BLaER1 treated with 17β-estradiol and CSF1 and Interleukin-3, amounts not matched to agents 10 nM and 100 nM (cell line): ENCODE results near the gene PPP1R13L.
A peak's percentile ranks its signal among the peaks of the same experiment; 100 is the strongest.
"Not testable (repeated sequence)": the region's sequence is repeated elsewhere in the genome, so short reads cannot be mapped to it uniquely, and the experiment has no call there.

Experiments used
- H3K27ac ChIP-seq, 11 experiments: shearing (Covaris generic); formaldehyde crosslinking; 2 replicates each; pipeline ENCODE4 v1.8.1; 2022
- H3K27me3 ChIP-seq, 11 experiments: shearing (Covaris generic); formaldehyde crosslinking; 2 replicates each; pipeline ENCODE4 v1.8.1; 2022
- H3K36me3 ChIP-seq, 11 experiments: shearing (Covaris generic); formaldehyde crosslinking; 2 replicates each; pipeline ENCODE4 v1.8.1; 2022
- H3K4me1 ChIP-seq, 10 experiments: shearing (Covaris generic); formaldehyde crosslinking; 2 replicates each; pipeline ENCODE4 v1.8.1; 2022
- H3K4me2 ChIP-seq, 11 experiments: shearing (Covaris generic); formaldehyde crosslinking; 2 replicates each; pipeline ENCODE4 v1.8.1; 2022
- H3K4me3 ChIP-seq, 10 experiments: shearing (Covaris generic); formaldehyde crosslinking; 2 replicates each; pipeline ENCODE4 v1.8.1; 2022
- H3K9ac ChIP-seq, 11 experiments: shearing (Covaris generic); formaldehyde crosslinking; 2 replicates each; pipeline ENCODE4 v1.8.1; 2022
- H3K9me3 ChIP-seq, 11 experiments: shearing (Covaris generic); formaldehyde crosslinking; replicated peaks in 1 of 11; 2 replicates each; pipeline ENCODE4 v1.8.1; 2022
- H4K20me1 ChIP-seq, 11 experiments: shearing (Covaris generic); formaldehyde crosslinking; 2 replicates each; pipeline ENCODE4 v1.8.1; 2022
- Cebpa-rat ChIP-seq, 11 experiments: shearing (Covaris generic); IDR thresholded peaks; 2 replicates each; pipeline ENCODE4 v1.8.1; 2022

Gene PPP1R13L

DNA sequence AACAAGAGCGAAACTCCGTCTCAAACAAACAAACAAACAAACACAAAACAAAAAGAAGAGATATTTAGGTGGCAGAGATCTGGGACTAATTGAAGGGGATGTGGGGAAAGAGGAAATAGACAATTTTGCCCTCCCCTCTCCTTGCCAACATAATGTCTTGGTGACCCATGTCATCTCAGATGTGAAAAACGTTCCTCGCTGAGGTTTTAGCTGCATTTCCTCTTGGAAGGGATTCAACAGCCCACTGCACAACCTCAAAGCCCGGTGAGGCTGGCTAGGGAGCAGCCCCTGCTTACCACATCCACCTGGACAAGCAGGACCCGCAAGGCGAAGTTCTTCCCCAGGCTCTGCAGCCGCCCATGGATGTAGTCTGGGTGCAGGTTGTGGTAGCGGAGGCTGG is 13.9 kb upstream of the PPP1R13L start:
- Histone ChIP-seq H4K20me1 (peaks cover 0 to 29% (median 7%) of the 10 kb centered on the region in 11 experiments; a peak in 16 of 22 replicates), H3K9me3 (no peaks in the 10 kb centered on the region), H3K36me3 (peaks cover 39 to 58% (median 52%) of the 10 kb centered on the region in 11 experiments), H3K9ac (peak overlapping the region in 10 of 11 experiments; percentile 39 to 70 (median 61); a peak in 19 of 22 replicates), H3K4me1 (peaks cover 79 to 100% (median 97%) of the 10 kb centered on the region in 10 experiments), H3K4me3 (peak overlapping the region in 9 of 10 experiments; percentile 20 to 57 (median 41); a peak in 14 of 20 replicates), H3K27me3 (no peaks in the 10 kb centered on the region), H3K27ac (peak overlapping the region in 10 of 11 experiments; percentile 2 to 92 (median 76); a peak in 18 of 22 replicates), H3K4me2 (peak overlapping the region; percentile 78 to 100 (median 98))
- no peak for TF ChIP-seq Cebpa-rat (IDR thresholded peaks at IDR 0.05)

DNA sequence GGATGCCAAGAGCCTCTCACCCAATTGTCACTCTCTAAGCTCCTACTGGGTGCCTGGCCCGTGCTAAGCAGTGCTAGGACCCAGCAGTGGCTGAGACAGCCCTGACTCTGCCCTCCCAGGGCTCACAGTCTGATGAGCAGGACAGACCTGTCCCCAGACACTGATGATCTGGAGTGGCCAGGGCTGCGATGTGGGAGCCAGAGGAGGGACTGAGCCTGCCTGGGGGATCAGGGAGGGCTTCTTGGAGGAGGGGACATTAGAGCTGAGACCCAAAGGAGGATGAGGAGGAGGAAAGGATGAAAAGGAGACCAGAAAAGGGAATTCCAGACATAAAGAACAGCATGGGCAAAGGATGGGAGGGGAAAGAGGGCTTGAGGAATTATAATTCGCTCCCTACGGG is 12.3 kb upstream of the PPP1R13L start:
- Histone ChIP-seq H3K36me3 (peaks cover 55 to 75% (median 68%) of the 10 kb centered on the region in 11 experiments), H4K20me1 (peaks cover 0 to 32% (median 7%) of the 10 kb centered on the region in 11 experiments; a peak in 16 of 22 replicates), H3K27ac (peak overlapping the region in 8 of 11 experiments; percentile 2 to 92 (median 70); a peak in 12 of 22 replicates), H3K4me1 (peaks cover 66 to 95% (median 91%) of the 10 kb centered on the region in 10 experiments), H3K4me2 (peak overlapping the region; percentile 7 to 100 (median 97); a peak in 19 of 22 replicates), H3K4me3 (no peak overlapping the region), H3K9ac (peak overlapping the region in 7 of 11 experiments; percentile 8 to 44 (median 18); a peak in 5 of 22 replicates), H3K9me3 (no peaks in the 10 kb centered on the region), H3K27me3 (no peaks in the 10 kb centered on the region)
- no peak for TF ChIP-seq Cebpa-rat (IDR thresholded peaks at IDR 0.05)

DNA sequence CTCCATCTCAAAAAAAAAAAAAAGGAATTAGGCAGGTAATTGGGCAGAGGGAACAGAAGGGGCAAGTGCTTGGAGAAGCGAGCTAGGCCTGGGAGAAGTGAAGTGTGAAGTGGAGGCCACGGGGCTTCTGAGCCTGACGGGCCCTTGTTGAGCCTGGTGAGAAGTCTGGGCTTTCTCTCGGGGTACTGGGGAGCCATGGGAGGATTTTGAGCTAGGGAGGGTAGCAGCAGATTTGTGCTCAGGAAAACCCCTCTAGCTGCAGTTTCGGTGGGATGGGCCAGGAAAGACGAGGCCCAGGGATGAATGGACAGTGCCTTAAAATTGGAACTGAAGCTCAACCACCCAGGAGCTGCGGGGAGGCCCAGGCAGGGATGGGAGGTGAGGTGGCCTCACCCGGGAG is 9.6 kb upstream of the PPP1R13L start:
- TF ChIP-seq Cebpa-rat (IDR thresholded peaks at IDR 0.05) = no peak
- no peaks in the 10 kb centered on the region for H3K9me3 ChIP-seq
- peaks cover 4 to 47% (median 9%) of the 10 kb centered on the region in 11 experiments; a peak in 17 of 22 replicates for H4K20me1 ChIP-seq
- peaks cover 57 to 80% (median 70%) of the 10 kb centered on the region in 11 experiments for H3K36me3 ChIP-seq
- no peaks in the 10 kb centered on the region for H3K27me3 ChIP-seq
- H3K4me1 ChIP-seq = peaks cover 50 to 85% (median 76%) of the 10 kb centered on the region in 10 experiments
- peak overlapping the region in 9 of 11 experiments; percentile 52 to 81 (median 78); a peak in 18 of 22 replicates for H3K4me2 ChIP-seq
- peak overlapping the region in 8 of 11 experiments; percentile 4 to 59 (median 38); a peak in 10 of 22 replicates for H3K27ac ChIP-seq
- peak overlapping the region in 7 of 11 experiments; percentile 35 to 66 (median 46); a peak in 10 of 22 replicates for H3K9ac ChIP-seq
- H3K4me3 ChIP-seq = no peak overlapping the region

DNA sequence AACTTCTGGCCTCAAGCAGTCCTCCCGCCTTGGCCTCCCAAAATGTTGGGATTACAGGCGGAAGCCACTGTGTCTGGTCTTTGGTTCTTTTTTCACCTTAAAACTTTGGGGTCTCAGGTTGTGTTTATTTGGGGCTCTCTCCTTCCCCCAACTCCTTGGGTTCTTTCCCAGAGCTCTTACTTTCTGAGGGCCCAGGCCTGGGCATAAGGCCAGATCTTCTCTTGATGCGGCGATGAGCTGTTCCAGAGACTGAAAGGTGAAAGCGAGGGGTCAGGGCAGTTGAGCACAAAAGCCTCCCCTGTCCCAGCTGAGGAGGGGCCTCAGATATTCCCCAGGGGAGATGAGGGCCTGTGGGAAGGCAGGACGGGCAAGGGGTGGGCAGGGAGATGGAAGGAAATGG is 8.6 kb upstream of the PPP1R13L start:
- H3K36me3 ChIP-seq = peaks cover 57 to 89% (median 71%) of the 10 kb centered on the region in 11 experiments
- no peak for TF ChIP-seq Cebpa-rat (IDR thresholded peaks at IDR 0.05)
- peaks cover 0 to 48% (median 14%) of the 10 kb centered on the region in 11 experiments; a peak in 15 of 22 replicates for H4K20me1 ChIP-seq
- peak overlapping the region in 9 of 11 experiments; percentile 52 to 81 (median 78); a peak in 18 of 22 replicates for H3K4me2 ChIP-seq
- H3K4me3 ChIP-seq = 0 out of 20 replicates have a peak overlapping the region, but pooled peaks of 1 of the 10 experiments have one; percentile 0
- H3K4me1 ChIP-seq = peaks cover 50 to 85% (median 76%) of the 10 kb centered on the region in 10 experiments
- no peaks in the 10 kb centered on the region for H3K9me3 ChIP-seq
- peak overlapping the region in 8 of 11 experiments; percentile 23 to 59 (median 46); a peak in 16 of 22 replicates for H3K27ac ChIP-seq
- H3K27me3 ChIP-seq = no peaks in the 10 kb centered on the region
- peak overlapping the region in 10 of 11 experiments; percentile 23 to 66 (median 46); a peak in 14 of 22 replicates for H3K9ac ChIP-seq

DNA sequence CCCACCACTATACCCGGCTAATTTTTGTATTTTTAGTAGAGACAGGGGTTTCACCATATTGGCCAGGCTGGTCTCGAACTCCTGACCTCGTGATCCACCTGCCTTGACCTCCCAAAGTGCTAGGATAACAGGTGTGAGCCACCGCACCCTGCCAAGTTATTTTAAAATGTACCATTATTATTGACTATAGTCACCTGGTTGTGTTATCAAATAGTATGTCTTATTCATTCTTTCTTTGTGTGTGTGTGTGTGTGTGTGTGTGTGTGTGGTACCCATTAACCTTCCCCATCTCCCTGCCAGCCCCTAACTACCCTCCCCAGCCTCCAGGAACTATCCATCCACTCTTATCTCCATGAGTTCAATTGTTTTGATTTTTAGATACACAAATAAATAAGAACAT is 5.5 kb upstream of the PPP1R13L start:
- H3K27ac ChIP-seq = 0 out of 22 replicates have a peak overlapping the region, but pooled peaks of 1 of the 11 experiments have one; percentile 11
- peaks cover 30 to 65% (median 51%) of the 10 kb centered on the region in 11 experiments for H3K36me3 ChIP-seq
- H3K4me3 ChIP-seq, H3K27me3 ChIP-seq, H3K9me3 ChIP-seq: not testable (repeated sequence)
- H3K4me1 ChIP-seq = peaks cover 39 to 72% (median 61%) of the 10 kb centered on the region in 10 experiments
- peaks cover 0 to 55% (median 18%) of the 10 kb centered on the region in 11 experiments; a peak in 15 of 22 replicates for H4K20me1 ChIP-seq
- H3K9ac ChIP-seq = peak overlapping the region in 1 of 11 experiments; percentile 32; a peak in 1 of 22 replicates
- peak overlapping the region; percentile 20 to 100 (median 75); a peak in 19 of 22 replicates for H3K4me2 ChIP-seq

DNA sequence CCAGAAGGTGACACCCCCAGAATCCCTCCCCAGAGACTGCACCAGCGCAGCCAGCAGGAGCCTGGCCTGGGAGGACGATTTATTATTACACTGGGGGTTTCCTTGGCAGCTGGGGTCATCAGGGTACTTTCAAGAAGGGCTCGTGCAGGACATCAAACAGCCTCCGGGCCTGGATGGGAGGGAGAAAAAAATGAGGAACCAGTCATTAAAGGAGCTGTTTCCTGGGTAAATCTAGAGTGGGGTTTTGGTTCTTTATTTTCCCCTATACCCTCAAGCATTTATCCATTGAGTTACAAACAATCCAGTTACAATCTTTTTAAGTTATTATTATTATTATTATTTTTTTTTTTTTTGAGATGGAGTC is 4.7 kb upstream of the PPP1R13L start:
- peaks cover 46 to 72% (median 61%) of the 10 kb centered on the region in 10 experiments for H3K4me1 ChIP-seq
- H3K4me3 ChIP-seq = 0 out of 20 replicates have a peak overlapping the region, but pooled peaks of 1 of the 10 experiments have one; percentile 36
- H3K9me3 ChIP-seq = no peaks in the 10 kb centered on the region
- H4K20me1 ChIP-seq = peaks cover 0 to 59% (median 17%) of the 10 kb centered on the region in 11 experiments; a peak in 16 of 22 replicates
- H3K4me2 ChIP-seq = peak overlapping the region; percentile 33 to 100 (median 75)
- H3K9ac ChIP-seq = peak overlapping the region in 9 of 11 experiments; percentile 12 to 57 (median 33); a peak in 12 of 22 replicates
- peaks cover 7 to 10% (median 8%) of the 10 kb centered on the region in 11 experiments for H3K27me3 ChIP-seq
- H3K27ac ChIP-seq = peak overlapping the region in 8 of 11 experiments; percentile 29 to 61 (median 44); a peak in 14 of 22 replicates
- peaks cover 25 to 57% (median 46%) of the 10 kb centered on the region in 11 experiments for H3K36me3 ChIP-seq
- no peak for TF ChIP-seq Cebpa-rat (IDR thresholded peaks at IDR 0.05)

DNA sequence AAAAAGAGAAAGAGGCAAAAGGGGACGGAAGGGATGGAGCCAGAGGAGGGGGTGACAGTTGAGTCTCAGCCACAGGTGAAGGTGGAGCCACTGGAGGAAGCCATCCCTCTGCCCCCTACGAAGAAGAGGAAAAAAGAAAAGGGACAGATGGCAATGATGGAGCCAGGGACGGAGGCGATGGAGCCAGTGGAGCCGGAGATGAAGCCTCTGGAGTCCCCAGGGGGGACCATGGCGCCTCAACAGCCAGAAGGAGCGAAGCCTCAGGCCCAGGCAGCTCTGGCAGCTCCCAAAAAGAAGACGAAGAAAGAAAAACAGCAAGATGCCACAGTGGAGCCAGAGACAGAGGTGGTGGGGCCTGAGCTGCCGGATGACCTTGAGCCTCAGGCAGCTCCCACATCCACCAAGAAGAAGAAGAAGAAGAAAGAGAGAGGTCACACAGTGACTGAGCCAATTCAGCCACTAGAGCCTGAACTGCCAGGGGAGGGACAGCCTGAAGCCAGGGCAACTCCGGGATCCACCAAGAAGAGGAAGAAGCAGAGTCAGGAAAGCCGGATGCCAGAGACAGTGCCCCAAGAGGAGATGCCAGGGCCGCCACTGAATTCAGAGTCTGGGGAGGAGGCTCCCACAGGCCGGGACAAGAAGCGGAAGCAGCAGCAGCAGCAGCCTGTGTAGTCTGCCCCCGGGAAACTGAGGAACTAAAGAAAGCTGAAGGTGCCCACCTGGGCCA is 4.1 kb upstream of the PPP1R13L start:
- peaks cover 13 to 16% (median 13%) of the 10 kb centered on the region in 11 experiments for H3K27me3 ChIP-seq
- peaks cover 0 to 61% (median 17%) of the 10 kb centered on the region in 11 experiments; a peak in 16 of 22 replicates for H4K20me1 ChIP-seq
- H3K4me2 ChIP-seq = peak overlapping the region; percentile 33 to 100 (median 75)
- H3K9me3 ChIP-seq = no peaks in the 10 kb centered on the region
- peak overlapping the region in 9 of 11 experiments; percentile 12 to 98 (median 43); a peak in 14 of 22 replicates for H3K9ac ChIP-seq
- peak overlapping the region in 8 of 11 experiments; percentile 29 to 61 (median 44); a peak in 14 of 22 replicates for H3K27ac ChIP-seq
- H3K4me3 ChIP-seq = 0 out of 20 replicates have a peak overlapping the region, but pooled peaks of 1 of the 10 experiments have one; percentile 36
- peaks cover 20 to 52% (median 42%) of the 10 kb centered on the region in 11 experiments for H3K36me3 ChIP-seq
- peaks cover 51 to 72% (median 61%) of the 10 kb centered on the region in 10 experiments for H3K4me1 ChIP-seq
- no peak for TF ChIP-seq Cebpa-rat (IDR thresholded peaks at IDR 0.05)

DNA sequence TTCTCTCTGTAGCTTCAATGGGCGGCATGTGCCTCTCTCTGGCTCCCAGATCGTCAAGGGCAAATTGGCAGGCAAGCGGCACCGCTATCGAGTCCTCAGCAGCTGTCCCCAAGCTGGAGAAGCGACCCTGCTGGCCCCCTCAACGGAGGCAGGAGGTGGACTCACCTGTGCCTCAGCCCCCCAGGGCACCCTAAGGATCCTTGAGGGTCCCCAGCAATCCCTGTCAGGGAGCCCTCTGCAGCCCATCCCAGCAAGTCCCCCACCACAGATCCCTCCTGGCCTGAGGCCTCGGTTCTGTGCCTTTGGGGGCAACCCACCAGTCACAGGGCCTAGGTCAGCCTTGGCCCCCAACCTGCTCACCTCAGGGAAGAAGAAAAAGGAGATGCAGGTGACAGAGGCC is 3.3 kb upstream of the PPP1R13L start:
- H3K27ac ChIP-seq = no peak overlapping the region; a peak in 1 of 22 replicates
- peak overlapping the region in 5 of 10 experiments; percentile 3 to 95 (median 85); a peak in 4 of 20 replicates for H3K4me3 ChIP-seq
- peaks cover 12 to 44% (median 34%) of the 10 kb centered on the region in 11 experiments for H3K36me3 ChIP-seq
- peaks cover 53 to 68% (median 56%) of the 10 kb centered on the region in 10 experiments for H3K4me1 ChIP-seq
- H3K4me2 ChIP-seq = peak overlapping the region; percentile 66 to 100 (median 96)
- no peaks in the 10 kb centered on the region for H3K9me3 ChIP-seq
- H3K27me3 ChIP-seq = peaks cover 21 to 25% (median 22%) of the 10 kb centered on the region in 11 experiments
- peak overlapping the region in 8 of 11 experiments; percentile 17 to 98 (median 93); a peak in 9 of 22 replicates for H3K9ac ChIP-seq
- H4K20me1 ChIP-seq = peaks cover 0 to 62% (median 25%) of the 10 kb centered on the region in 11 experiments; a peak in 16 of 22 replicates
- no peak for TF ChIP-seq Cebpa-rat (IDR thresholded peaks at IDR 0.05)

DNA sequence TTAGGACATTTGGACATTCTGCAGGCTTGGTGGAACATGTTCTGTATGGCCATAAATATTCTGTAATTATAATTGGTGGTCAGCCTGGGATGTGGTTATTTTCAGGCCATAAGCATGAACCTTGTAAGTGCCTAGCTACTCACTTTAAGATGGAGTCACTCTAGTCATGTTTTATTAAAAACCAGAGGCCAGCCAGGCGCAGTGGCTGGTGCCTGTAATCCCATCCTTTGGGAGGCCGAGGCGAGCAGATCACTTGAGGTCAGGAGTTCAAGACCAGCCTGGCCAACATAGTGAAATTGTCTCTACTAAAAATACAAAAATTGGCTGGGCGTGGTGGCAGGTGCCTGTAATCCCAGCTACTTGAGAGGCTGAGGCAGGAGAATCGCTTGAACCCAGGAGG is 2.7 kb upstream of the PPP1R13L start:
- Histone ChIP-seq H3K4me3 (peak overlapping the region in 9 of 10 experiments; percentile 69 to 96 (median 85); a peak in 17 of 20 replicates), H3K9ac (peak overlapping the region in 9 of 11 experiments; percentile 90 to 98 (median 95); a peak in 16 of 22 replicates), H3K36me3 (peaks cover 6 to 38% (median 28%) of the 10 kb centered on the region in 11 experiments), H3K27ac (peak overlapping the region in 1 of 11 experiments; percentile 98; a peak in 1 of 22 replicates), H4K20me1 (peaks cover 0 to 67% (median 28%) of the 10 kb centered on the region in 11 experiments; a peak in 16 of 22 replicates), H3K4me1 (peaks cover 51 to 66% (median 55%) of the 10 kb centered on the region in 10 experiments), H3K27me3 (peaks cover 27 to 30% (median 27%) of the 10 kb centered on the region in 11 experiments), H3K4me2 (peak overlapping the region; percentile 90 to 100 (median 96))
- H3K9me3 ChIP-seq = not testable (repeated sequence)
